HG03196 (cell line): ENCODE results near the gene ZSWIM6.
"Not testable (repeated sequence)": the region's sequence is repeated elsewhere in the genome, so short reads cannot be mapped to it uniquely, and the experiment has no call there.

Source experiments
- ATAC-seq: cut with Tn5 transposase; IDR thresholded peaks from one replicate; pipeline ENCODE4 v1.9.1; 2021; ENCODE audit not compliant: unreplicated experiment

The ZSWIM6 gene

DNA sequence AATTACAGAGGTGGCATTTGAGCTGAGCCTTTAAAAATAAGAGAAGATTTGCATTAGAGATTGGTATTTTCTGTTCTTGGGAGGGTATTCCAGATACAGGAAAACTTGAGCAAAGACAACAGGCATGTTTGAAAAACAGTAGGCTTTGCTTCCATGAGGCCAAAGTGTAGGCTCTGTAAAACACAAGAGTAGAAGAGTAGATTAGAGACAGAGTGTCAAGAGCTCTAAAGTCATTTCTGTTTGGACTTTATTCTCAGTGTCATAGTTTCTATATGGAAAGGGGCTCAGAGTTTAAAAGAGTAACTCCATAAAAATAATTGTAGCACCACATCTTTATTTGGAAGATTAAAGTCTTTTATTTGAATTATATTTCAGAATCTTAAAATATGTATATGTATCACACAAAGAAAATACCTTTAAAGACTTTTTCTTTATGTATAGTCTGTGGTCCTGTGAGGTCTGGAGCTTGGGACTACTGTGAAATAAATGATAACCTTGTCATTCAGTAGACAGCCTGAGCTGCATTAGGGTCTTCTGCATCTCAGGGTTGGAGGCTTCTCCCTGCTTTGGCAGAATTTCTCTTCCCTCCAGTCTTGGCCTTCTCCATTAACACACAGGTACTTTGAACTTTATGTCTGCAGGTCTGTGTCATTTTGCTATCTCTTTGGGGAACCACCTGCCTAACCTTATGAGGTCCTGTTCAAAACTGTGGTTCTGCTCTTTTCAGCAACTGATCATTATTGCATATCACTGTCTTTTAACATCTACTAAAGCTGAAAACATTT, 73.6 kb downstream of the ZSWIM6 start:
- ATAC-seq = no peak

DNA sequence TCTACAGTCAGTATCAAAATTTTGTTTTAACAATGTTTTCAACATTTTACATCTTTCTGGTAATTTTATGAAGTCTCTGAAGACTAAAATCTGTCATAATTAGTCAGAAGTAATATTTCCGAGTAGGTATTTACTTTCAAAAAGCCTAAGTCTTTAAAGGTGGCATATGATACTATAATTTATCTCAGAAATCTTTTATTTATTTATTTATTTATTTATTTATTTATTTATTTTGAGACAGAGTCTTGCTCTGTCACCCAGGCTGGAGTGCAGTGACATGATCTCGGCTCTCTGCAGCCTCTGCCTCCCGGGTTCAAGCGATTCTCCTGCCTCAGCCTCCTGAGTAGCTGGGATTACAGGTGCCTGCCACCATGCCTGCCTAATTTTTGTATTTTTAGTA, 74.4 kb downstream of the ZSWIM6 start:
- not testable (repeated sequence) for ATAC-seq

DNA sequence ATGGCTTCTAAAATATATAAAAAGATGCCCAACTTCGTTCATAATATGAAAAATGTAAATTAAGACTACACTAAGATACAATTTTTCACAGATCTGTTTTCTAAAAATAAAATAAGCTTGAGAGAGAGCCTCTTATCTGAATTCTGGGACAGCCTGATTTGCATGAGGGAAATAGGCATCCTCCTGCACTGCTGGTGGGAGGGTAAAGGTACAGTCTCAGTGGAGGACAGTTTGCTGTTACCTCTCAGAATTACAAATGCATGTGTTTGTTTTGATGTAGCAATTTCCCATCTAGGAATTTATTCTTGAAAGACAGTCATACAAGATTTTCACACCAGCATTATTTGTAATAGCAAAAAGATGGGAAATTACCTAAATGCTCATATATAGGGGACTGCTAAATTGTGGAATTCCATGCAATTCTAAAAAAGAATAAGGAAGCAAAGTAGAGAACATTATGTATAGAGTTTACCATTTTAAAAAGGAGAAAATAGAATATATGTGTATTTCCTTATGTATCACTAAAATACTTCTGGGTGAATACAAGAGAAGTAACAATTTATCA, 75.7 kb downstream of the ZSWIM6 start:
- no peak for ATAC-seq

DNA sequence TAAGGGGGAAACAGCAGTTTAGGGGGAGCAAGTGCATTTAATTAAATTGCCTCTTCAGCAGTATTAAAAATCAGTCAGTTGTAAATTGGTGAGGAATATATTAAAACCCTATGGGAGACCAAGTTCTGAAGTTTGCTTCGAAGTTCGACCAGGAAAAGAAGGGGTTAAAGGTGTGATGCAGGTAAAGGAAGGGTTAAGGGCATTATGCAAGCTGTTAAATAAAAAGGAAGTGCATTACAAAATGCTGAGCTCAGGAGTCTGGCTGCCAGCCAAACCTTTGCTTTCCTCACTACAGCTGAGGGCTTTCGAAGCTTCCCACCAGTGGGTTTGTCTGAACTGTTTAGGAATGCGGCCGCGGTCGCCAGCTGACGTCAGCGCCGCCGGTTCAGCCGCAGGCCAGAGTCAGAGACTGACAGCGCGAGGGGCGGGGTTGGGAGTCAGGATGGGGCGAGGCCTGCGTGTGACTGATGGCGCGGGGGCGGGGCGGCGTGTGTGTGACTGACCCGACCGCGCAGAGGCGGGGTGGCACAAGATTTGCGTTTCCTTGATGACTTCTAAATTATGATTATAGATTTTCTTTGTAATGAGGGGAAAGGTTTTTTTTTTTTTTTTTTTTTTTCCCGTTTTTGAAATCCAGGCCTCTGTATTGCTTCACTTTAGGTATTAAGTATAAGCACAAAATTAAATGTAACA, 76.6 kb downstream of the ZSWIM6 start:
- ATAC-seq = peak; percentile 99

DNA sequence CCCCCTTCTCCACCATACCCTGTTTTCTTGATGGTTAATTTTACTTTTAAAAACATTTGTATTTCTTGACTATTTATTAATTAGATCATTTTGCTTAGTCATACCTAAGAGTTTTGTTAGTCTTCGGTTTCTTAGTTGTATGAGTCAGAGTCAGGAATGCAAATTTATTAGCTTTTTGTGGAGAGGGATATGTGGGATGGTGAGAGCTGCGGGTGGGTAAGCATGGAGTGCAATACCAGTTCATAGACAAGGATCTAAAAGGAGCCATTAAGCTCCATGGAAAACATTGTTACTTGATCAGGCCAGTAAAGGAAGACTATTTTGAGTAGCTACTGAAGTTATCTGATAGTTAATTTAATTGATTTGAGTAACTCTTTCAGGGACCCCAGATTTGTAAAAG, 77.5 kb downstream of the ZSWIM6 start:
- ATAC-seq = no peak

DNA sequence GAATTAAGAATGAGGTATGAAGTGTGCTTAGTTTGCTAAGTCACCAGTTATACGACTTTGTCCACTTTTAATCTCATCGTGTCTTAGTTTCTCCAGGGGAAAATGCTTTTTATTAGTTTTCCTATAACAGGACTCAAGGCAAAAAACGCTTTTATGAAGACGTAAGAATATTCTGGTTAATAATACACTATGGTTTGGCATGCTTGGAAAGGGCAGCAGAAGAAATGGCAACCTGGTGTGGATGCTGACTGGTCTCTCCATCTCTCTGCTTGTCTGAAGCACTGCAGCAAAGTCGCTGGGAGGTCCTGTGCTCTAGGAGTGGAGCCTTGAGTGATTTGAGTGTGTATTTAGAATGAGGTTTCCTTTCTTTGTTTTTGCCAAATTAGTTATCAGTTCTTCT, 78.8 kb downstream of the ZSWIM6 start:
- ATAC-seq = no peak

DNA sequence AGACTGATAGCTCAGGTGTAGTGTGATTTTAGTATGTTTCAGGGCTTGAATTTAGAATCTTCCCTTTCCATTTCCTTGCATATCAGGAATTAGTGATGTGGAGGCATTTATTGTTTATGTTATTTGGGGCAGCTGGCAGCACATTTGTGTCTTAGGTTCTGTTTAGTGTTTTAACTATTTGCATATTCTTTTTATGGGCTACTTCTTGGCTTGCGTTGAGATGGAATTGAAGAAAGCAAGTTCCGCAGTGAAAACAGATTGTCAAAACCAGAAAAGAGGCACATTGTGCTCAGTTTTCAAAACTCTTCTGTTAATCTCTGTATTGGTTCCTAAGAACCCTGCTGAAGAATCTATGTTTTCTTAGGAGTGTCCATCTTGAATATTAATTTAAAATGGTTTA, 80.3 kb downstream of the ZSWIM6 start:
- ATAC-seq = no peak

DNA sequence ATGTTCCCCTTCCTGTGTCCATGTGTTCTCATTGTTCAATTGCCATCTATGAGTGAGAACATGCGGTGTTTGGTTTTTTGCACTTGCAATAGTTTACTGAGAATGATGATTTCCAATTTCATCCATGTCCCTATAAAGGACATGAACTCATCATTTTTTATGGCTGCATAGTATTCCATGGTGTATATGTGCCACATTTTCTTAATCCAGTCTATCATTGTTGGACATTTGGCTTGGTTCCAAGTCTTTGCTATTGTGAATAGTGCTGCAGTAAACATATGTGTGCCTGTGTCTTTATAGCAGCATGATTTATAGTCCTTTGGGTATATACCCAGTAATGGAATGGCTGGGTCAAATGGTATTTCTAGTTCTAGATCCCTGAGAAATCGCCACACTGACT, 81.1 kb downstream of the ZSWIM6 start:
- ATAC-seq = not testable (repeated sequence)

DNA sequence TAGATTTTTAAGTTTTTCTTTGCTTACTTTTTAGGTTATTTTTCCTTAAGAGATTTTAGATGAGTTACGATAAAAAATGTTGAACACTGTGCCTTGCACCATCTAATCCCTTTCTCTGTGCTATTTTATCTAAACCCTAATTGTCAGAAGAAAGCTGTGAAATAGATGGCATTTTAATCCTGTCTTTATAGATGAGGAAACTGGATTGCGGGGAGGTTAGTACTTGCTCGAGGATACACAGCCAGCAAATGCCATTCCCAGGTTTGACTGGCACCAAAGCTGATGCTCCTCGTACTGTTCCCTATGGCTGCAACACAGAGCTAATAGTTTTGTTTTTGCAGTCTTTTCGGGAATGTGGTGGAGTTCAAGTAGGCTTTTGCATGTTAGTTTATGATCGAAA, 82.7 kb downstream of the ZSWIM6 start:
- ATAC-seq = no peak

DNA sequence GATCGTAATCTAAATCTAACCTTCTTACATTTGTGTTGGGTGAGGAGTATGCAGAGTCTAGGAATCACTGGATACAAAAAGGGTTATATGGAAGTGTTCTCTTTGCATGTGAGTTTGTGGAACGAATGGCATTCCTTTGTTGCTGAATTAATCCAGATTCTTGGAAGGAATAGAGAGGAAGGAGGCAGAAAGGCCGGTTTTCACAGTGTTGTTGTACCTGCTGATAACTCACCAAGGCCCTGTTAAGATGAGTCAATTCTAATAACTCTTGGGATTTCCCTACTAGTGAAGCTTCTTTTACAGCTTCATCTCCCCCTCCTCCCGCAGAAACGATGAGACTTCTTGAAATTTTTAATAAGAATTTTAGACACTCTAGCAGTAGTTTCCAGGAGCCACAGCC, 84.0 kb downstream of the ZSWIM6 start:
- ATAC-seq = no peak

DNA sequence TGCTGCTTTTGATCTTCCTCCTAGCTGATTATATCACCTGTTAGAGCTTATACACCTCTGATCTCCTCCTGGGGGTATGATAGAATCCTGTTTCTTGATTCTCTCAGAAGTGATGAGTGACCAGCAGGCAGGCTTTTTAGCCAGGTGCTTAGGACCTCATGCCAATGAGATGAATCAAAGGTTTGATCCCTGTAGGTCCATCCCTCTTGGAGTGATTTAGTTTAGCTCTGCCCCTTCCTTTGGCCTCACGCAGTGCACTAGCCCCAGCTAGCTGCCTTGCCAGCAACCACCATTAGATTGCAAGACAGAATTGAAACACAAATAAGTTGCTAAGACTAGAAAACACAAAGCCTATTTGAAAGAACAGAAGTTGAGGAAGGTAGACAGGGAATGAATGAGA, 84.4 kb downstream of the ZSWIM6 start:
- ATAC-seq = no peak

DNA sequence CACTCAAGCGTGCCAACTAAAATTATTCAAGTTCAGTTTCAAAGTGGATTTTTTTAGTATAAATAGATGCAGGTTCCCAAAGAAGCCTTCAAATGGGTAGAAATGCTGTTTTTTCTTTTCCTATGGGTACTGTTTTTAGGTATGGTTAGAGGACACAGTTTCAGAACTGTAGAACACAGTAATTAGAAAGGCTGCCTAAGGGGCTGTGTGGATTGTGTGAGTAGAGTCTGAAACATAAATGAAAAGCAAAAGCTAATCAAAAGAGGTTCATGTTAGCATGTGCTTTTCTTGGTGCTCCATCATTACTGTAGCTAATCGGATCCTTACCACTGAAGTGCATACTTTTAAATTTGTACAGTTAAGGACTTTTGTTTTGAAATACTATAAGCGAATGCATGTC, 85.3 kb downstream of the ZSWIM6 start:
- no peak for ATAC-seq

DNA sequence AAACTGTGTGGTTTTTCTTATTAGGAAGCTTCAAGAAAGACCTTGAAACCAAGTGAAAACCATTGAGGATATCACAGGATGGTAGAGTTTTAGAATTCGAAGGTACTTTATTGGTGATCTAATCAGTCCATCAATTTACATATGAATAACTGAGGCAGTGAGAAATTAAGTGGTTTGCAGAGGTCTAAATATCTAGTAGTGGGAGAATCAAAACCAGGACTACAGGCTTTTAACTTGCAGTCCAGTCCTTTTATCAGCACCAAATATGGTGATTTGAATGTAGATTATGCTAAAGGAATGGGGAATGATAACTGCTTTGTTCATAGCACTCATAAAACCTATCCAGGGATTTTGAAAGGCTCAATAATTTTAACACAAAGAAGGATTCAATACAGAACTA, 85.8 kb downstream of the ZSWIM6 start:
- ATAC-seq = no peak

DNA sequence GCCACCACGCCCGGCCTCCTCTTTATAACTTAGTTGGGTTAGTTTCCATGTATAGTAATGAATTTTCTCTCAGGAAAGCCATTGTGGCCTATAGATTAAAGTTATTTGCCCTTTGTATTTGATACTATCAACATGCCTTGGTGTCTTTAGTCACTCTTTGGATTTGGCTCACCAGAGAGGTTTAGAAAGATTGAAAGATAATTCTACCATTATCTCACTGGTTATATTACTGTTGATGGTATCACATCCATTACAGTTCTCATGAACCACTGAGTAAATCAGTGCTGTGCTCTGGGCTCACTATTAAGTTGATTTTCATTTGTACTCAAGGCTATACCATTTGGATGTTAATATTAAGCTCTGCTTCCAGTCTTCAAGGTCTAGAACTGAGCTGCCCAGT, 87.0 kb downstream of the ZSWIM6 start:
- no peak for ATAC-seq

DNA sequence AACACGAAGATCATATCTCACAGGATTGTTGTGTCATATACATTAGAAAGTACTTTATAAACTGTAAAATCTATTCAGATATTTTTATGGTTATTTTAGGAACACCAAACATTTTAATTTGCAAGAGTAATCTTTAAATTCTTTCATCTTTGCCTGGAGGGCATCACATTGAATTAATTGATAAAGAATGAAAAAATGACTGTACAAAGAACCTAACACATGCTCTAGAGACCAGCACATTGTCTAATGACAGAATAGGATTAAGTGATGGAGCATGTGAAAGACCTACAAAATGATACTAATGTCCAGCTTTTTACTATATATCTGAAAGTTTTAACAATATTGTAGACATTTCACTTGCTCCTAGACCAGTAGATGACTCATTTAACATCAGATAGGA, 88.0 kb downstream of the ZSWIM6 start:
- no peak for ATAC-seq

DNA sequence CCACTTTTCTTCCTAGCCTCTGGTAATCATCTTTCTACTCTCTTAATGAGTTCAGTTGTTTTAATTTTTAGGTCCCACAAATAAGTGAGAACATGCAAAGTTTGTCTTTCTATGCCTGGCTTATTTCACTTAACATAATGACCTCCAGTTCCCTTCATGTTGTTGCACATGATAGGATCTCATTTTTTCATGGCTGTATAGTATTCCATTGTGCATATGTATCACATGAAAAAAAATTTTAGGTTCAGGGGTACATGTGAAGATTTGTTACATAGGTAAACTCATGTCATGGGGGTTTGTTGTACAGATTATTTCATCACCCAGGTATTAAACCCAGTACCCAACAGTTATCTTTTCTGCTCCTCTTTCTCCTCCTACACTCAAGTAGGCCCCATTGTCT, 89.2 kb downstream of the ZSWIM6 start:
- ATAC-seq = not testable (repeated sequence)

DNA sequence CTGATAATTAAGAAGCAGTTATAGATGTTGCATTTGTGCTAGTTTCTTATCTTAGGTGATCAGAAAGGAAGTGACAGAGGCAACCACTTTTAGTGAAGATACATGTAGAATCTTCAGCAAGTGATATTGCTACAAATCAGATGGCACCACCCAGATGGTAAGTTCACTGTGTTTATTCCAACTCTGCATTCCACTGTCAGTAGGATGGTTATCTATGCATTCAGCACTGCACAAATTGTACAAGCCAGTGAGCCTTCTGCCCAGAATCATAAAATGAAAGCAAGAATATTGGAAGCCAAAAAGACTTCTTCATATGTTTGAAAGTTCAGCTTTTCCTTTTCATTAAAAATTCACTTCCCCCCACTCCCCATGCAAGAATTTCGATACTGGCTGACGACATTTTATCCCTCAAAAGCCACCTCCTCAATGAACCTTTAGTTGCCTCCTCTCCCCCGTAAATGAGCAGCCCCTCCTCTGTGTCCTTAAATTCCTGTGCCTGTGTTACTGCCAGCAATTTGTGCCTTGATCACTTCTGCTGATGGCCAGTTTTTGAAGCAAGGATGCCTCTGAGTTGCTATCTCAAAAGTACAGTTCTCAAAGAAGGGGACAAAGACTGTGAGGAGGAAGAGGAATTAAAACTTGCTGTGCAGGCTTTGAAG, 91.6 kb downstream of the ZSWIM6 start:
- no peak for ATAC-seq

DNA sequence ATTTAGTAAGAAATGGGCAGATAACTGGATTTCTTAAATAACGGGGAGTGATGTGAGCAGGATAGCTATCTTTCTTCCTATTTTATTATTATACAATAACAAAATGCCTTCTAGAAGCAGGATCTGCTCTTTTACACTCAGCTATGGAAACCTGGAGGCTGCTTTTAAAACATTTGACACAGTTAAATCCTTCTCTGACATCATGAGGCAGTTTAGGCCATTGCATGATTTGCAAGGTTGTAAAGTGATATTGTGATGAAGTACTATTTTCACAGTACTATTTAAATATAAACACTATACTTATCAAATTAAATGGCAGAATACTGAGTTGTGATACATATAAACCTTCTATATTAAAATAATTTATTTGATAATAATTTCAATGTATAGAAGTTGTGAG, 93.9 kb downstream of the ZSWIM6 start:
- ATAC-seq = no peak

DNA sequence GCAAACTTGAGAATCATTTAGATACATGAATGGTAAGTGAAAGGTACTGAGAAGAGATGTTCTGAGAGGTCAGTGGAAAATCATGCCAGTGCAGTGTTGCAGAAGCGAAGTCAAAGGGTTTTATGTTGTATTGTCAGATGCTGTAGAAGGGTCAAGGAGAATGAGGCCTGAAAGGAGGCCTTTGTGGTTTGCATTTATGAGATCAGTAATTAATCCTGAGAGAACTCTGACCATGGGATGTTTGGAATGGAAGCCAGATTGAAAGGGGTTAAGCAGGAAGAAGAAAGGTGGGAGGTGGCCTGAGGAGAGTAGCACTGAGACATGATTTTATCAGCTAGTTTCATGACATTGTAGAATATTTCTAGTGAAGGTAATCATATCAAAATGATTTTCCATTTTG, 97.8 kb downstream of the ZSWIM6 start:
- no peak for ATAC-seq

DNA sequence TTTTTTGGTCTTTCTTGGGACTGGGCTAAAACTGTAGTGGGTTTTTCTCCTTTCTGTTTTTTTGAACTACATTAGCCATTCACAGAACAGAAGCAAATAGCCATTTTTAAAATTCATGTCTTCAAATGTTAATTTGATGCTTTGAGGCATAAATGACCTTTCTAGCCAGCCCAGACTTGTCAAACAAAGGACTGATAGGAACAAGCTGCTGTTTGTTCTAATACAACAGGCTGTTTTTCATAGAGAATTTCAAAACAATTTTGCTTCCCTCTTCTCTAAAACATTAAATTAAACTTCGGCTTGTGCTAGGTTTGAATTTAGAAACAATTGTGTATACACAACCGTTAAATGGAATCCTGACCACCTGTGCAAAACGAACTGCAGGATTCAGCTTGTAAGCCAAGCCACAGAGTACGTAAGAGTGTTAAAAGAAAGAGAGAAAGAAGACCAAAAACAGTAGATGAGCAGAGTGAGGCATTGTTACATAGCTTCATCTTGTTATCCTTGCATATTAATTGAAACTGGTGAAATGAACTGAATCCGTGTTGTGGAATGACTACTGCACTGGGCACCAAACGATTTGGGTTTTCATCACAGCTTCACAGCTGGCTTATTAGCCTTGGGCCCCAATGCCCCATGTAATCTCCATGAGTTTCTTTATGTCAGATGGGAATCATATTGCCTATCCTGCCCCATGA, 100.0 kb downstream of the ZSWIM6 start:
- no peak for ATAC-seq

DNA sequence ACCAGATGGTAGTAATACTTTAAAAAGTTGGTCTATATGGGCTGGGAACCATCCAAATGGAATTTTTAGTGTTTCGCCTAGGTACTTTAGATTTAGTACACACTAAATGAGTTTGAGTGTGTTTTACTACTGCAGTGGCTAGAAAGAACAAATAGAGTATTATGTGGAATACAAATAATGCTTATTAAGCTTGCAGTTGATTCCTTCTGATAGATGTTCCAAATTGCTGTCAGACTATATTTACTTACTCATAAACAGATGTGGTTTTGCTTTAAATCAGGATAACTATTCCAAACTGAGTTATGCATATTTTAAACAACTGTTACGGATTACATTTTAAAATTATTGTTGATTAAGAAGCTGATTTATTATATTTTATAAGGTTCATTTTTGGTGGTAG, 103.3 kb downstream of the ZSWIM6 start:
- ATAC-seq = no peak
